ENCODE measurements around the gene TIGD1. TPM values are rescaled to one million over a fixed set of nuclear protein-coding genes. Genes with fewer than 3 reads are reported as not detected.

Gene TIGD1
- total RNA-seq: 8.3 and 8.8 TPM in 2 replicates

GRCh38 chr2:232550354-232551249, at the start of gene TIGD1, which contains the start of gene EIF4E2:
TSS of gene TIGD1 (minus strand) at chr2:232550557. CDS start at chr2:232549882, 675 bp downstream.
TSS of gene EIF4E2 (plus strand) at chr2:232550689. CDS start at chr2:232550725, 36 bp downstream.
- intact Hi-C loops (cut with micrococcal nuclease): loop anchor here (1.0 to 5.0 kb wide), 7 partner anchors 56 to 1493 kb away; partner anchors contain the start of genes ATG16L1, COPS7B, DIS3L2 and GIGYF2

- intact Hi-C loops (cut with micrococcal nuclease): no loop called here
Observed at GRCh38 chr2:232598293-232598692, 47.9 kb upstream of the TIGD1 start.

GRCh38 chr2:232597362-232598079, 47.2 kb upstream of the TIGD1 start:
- intact Hi-C loops (cut with micrococcal nuclease): no loop called here

GRCh38 chr2:232593982-232594381, 43.6 kb upstream of the TIGD1 start:
- intact Hi-C loops (cut with micrococcal nuclease): no loop called here

GRCh38 chr2:232592772-232593395, 42.5 kb upstream of the TIGD1 start:
- intact Hi-C loops (cut with micrococcal nuclease): no loop called here

- intact Hi-C loops (cut with micrococcal nuclease): no loop called here
Observed at GRCh38 chr2:232588680-232589585, 38.6 kb upstream of the TIGD1 start.

- intact Hi-C loops (cut with micrococcal nuclease): no loop called here
Observed at GRCh38 chr2:232588031-232588430, 37.7 kb upstream of the TIGD1 start.

- intact Hi-C loops (cut with micrococcal nuclease): no loop called here
Observed at GRCh38 chr2:232587512-232587911, 37.2 kb upstream of the TIGD1 start.

- intact Hi-C loops (cut with micrococcal nuclease): no loop called here
Observed at GRCh38 chr2:232586943-232587505, 36.7 kb upstream of the TIGD1 start.

GRCh38 chr2:232584238-232584637, 33.9 kb upstream of the TIGD1 start:
- intact Hi-C loops (cut with micrococcal nuclease): no loop called here

GRCh38 chr2:232581725-232582124, 31.4 kb upstream of the TIGD1 start:
- intact Hi-C loops (cut with micrococcal nuclease): no loop called here

GRCh38 chr2:232580648-232580981, 30.3 kb upstream of the TIGD1 start:
- intact Hi-C loops (cut with micrococcal nuclease): no loop called here

- intact Hi-C loops (cut with micrococcal nuclease): no loop called here
Observed at GRCh38 chr2:232578626-232579025, 28.3 kb upstream of the TIGD1 start.

- intact Hi-C loops (cut with micrococcal nuclease): no loop called here
Observed at GRCh38 chr2:232577841-232578240, 27.5 kb upstream of the TIGD1 start.

- intact Hi-C loops (cut with micrococcal nuclease): no loop called here
Observed at GRCh38 chr2:232576995-232577394, 26.6 kb upstream of the TIGD1 start.

GRCh38 chr2:232575404-232575746, 25.0 kb upstream of the TIGD1 start:
- intact Hi-C loops (cut with micrococcal nuclease): no loop called here

- intact Hi-C loops (cut with micrococcal nuclease): no loop called here
Observed at GRCh38 chr2:232574674-232575403, 24.5 kb upstream of the TIGD1 start.

- intact Hi-C loops (cut with micrococcal nuclease): no loop called here
Observed at GRCh38 chr2:232573771-232574435, 23.5 kb upstream of the TIGD1 start.

GRCh38 chr2:232573042-232573441, 22.7 kb upstream of the TIGD1 start:
- intact Hi-C loops (cut with micrococcal nuclease): no loop called here
